PFSK-1 (cell line): ENCODE data around the gene TTLL5.

ENCODE experiments used
- FOXP2 ChIP-seq: optimal IDR thresholded peaks from 2 replicates; pipeline ENCODE3; 2011; ENCODE audit warnings: borderline replicate concordance, control low read depth, inconsistent platforms; ENCODE audit not compliant: insufficient read depth; ENCODE audit errors: extremely low read length, extremely low read depth
- POLR2AphosphoS5 ChIP-seq: IDR thresholded peaks from 2 replicates; pipeline ENCODE4 v1.6.1; 2012; ENCODE audit warnings: low read depth, mild to moderate bottlenecking, control low read depth, low read length, moderate library complexity
- SIN3A ChIP-seq: IDR thresholded peaks from 2 replicates; pipeline ENCODE4 v1.6.1; 2012; ENCODE audit warnings: mild to moderate bottlenecking, low read length, moderate library complexity, borderline replicate concordance; ENCODE audit not compliant: insufficient read depth
- TAF1 ChIP-seq: IDR thresholded peaks from 2 replicates; pipeline ENCODE4 v1.6.1; 2012; ENCODE audit warnings: low read length, control low read depth, borderline replicate concordance; ENCODE audit not compliant: insufficient read depth
- TF ChIP-seq, protein P1 (sequence below), 2 experiments: IDR thresholded peaks; 2 replicates each; pipeline versions ENCODE4 v1.6.1 to v1.8.0; 2011 to 2012; ENCODE audit warnings: low read depth in 2 of 2, low read length in 2 of 2, control low read depth in 1 of 2, inconsistent platforms in 1 of 2, mild to moderate bottlenecking in 1 of 2, moderate library complexity in 1 of 2; ENCODE audit not compliant: insufficient read depth in 1 of 2

The TTLL5 gene

DNA sequence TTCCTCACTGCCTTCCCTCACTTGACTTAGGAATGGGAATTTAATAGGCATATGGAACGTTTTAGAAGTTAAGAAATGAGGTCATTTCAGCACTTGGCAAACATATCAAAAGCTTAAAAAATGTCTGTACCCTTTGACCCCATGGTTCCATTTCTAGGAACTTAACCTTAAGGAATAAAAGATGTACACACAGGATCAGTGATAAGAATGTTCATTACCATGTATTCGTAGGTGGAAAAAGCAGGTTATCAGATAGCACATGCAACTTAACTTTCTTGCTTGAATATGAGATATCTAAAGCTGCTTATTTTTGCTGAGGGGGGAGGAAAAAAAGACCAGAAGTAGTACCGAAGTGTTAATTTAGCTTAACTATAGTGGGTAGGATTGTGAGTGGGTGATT is 57.2 kb downstream of the TTLL5 start:
- TF ChIP-seq TAF1 (no peak), POLR2AphosphoS5 (no peak)
- TF ChIP-seq, protein P1, sequence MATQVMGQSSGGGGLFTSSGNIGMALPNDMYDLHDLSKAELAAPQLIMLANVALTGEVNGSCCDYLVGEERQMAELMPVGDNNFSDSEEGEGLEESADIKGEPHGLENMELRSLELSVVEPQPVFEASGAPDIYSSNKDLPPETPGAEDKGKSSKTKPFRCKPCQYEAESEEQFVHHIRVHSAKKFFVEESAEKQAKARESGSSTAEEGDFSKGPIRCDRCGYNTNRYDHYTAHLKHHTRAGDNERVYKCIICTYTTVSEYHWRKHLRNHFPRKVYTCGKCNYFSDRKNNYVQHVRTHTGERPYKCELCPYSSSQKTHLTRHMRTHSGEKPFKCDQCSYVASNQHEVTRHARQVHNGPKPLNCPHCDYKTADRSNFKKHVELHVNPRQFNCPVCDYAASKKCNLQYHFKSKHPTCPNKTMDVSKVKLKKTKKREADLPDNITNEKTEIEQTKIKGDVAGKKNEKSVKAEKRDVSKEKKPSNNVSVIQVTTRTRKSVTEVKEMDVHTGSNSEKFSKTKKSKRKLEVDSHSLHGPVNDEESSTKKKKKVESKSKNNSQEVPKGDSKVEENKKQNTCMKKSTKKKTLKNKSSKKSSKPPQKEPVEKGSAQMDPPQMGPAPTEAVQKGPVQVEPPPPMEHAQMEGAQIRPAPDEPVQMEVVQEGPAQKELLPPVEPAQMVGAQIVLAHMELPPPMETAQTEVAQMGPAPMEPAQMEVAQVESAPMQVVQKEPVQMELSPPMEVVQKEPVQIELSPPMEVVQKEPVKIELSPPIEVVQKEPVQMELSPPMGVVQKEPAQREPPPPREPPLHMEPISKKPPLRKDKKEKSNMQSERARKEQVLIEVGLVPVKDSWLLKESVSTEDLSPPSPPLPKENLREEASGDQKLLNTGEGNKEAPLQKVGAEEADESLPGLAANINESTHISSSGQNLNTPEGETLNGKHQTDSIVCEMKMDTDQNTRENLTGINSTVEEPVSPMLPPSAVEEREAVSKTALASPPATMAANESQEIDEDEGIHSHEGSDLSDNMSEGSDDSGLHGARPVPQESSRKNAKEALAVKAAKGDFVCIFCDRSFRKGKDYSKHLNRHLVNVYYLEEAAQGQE (IDR thresholded peaks at IDR 0.05; ENCODE audit: insufficient read depth in 1 of 2, low read depth in 2 of 2, low read length in 2 of 2), result no peak

DNA sequence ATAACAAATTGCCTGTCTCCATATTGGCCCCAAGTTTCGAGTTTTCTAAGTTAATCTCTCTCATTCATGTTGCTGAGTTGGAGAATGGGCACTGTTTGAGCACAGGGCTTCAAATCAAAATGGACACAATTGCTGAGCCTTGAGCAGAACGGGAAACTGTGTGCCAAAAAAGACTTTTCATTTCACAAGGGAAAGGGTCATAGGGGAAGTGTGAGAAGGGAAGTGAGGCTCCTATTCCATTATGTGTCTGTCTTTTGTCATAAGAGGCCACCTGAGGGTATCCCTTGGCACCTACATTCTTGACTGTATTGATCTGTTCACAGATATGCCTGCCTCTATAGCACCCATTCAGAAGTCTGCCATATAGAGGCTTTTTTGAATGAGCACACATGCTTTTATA is 59.1 kb downstream of the TTLL5 start:
- TF ChIP-seq POLR2AphosphoS5 (no peak), TAF1 (no peak)

DNA sequence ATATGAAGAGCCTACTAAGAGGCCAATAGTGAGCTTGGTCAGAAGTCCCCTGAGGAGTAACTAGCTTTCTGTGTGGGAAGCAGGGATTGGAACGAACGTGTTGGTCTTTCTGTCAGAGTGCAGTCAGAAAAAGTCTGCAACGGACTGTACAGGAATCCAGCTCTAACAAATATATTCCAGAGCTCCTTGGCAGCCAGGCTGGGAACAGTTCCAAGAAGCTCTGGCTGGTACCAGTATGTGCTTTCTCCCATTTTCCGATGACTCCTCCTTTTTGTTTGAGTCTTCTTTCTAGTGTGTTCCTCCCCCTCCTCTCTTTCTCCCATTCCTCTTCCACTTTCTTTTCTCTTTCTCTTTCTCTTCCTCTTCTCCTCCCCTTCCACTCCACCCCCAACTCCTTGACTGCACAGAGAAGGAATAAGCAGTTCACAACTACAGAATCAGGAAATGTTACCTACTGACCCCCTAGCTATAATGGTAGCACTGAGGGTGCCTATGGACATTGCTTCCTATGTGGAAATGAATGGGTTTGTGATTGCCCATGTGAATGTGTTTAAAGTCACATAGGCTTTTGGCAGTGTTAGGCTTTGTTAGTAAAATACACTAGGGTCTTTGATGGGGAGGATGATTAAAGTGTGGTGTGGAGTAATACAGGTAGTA is 59.9 kb downstream of the TTLL5 start:
- no peak for TF ChIP-seq SIN3A
- TF ChIP-seq POLR2AphosphoS5, result no peak
- no peak for TF ChIP-seq FOXP2
- TF ChIP-seq TAF1, result no peak
- TF ChIP-seq, protein P1 (IDR thresholded peaks at IDR 0.05; ENCODE audit: insufficient read depth in 1 of 2, low read depth in 2 of 2, low read length in 2 of 2), result no peak

DNA sequence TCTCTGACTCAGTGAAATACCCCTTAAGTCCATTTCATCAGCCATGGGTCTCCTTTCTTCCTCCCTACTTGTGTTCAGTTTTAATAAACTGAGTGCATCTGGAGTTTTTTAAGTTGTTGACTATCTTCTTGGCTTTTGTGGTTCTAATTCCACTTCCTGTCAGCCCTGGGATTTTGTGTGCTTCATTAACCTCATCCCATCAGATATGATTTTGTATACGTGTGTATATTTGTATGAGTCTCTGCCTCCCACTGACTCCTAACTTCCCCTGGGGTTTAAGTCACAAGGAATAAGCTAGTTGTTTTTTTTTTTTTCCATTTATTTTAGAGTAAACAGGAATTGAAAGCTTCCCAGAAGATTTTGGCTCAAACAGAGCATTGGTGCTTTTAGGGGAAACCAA is 62.7 kb downstream of the TTLL5 start:
- no peak for TF ChIP-seq SIN3A
- TF ChIP-seq, protein P1 (IDR thresholded peaks at IDR 0.05; ENCODE audit: insufficient read depth in 1 of 2, low read depth in 2 of 2, low read length in 2 of 2), result no peak
- TF ChIP-seq POLR2AphosphoS5, result no peak
- no peak for TF ChIP-seq TAF1
- no peak for TF ChIP-seq FOXP2

DNA sequence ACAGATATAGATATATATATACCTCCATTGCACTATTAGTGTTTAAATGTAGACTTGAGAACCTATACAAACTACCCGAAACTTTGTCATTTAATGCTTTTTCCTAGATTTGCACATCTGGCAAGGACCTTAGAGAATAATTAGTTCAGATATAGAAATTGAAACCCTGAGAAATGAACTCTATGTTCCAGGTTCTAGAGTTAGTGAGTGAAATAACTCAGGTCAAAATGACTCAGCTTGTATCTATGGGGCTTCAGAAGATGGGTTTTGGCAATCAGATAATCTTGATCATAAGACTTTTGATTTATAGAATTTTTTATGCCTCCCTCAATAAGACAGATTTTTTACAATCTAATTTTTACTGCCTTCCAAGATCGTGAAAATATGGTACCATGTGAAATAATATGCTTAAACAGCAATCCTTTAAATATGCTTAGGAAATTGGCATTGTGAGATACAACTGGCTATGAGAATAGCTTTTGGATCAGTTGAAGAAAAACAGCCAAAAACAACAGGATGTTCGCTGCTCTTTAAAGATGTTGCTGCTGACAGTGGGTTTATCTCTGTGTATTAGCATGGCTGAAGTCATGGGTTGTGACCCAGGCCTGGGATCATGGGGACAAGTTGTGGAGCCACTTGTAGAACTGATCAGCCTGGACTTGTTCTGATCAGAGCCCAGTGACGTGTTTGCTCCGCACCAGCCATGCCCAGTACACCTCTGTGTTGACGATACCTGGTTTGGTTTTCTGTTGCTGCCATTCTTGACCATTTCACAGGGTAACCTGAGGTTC is 63.6 kb downstream of the TTLL5 start:
- TF ChIP-seq SIN3A (no peak), POLR2AphosphoS5 (no peak), TAF1 (no peak), FOXP2 (no peak)
- TF ChIP-seq, protein P1 (IDR thresholded peaks at IDR 0.05; ENCODE audit: insufficient read depth in 1 of 2, low read depth in 2 of 2, low read length in 2 of 2), result no peak
